ENCODE data around the gene CTAGE8.
"Not testable (repeated sequence)": the region's sequence is repeated elsewhere in the genome, so short reads cannot be mapped to it uniquely, and the experiment has no call there.

GRCh38 chr7:144281981-144282380 is 12.9 kb upstream of the CTAGE8 start:
- TF ChIP-seq, protein P1, sequence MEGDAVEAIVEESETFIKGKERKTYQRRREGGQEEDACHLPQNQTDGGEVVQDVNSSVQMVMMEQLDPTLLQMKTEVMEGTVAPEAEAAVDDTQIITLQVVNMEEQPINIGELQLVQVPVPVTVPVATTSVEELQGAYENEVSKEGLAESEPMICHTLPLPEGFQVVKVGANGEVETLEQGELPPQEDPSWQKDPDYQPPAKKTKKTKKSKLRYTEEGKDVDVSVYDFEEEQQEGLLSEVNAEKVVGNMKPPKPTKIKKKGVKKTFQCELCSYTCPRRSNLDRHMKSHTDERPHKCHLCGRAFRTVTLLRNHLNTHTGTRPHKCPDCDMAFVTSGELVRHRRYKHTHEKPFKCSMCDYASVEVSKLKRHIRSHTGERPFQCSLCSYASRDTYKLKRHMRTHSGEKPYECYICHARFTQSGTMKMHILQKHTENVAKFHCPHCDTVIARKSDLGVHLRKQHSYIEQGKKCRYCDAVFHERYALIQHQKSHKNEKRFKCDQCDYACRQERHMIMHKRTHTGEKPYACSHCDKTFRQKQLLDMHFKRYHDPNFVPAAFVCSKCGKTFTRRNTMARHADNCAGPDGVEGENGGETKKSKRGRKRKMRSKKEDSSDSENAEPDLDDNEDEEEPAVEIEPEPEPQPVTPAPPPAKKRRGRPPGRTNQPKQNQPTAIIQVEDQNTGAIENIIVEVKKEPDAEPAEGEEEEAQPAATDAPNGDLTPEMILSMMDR (IDR thresholded peaks at IDR 0.05 in 4 of 5, conservative IDR thresholded peaks at IDR 0.05 in 1 of 5) = not testable (repeated sequence)
- TF ChIP-seq POLR2A (IDR thresholded peaks at IDR 0.05) = not testable (repeated sequence)
